Subcutaneous adipose tissue (tissue), 4 donors: ENCODE results near the gene ACOXL. TPM values are rescaled to one million over a fixed set of nuclear protein-coding genes. Genes with fewer than 3 reads are reported as not detected.

ENCODE experiments used
- CTCF ChIP-seq: fragments of 450-650 bp; IDR thresholded peaks from one replicate; pipeline ENCODE4 v1.5.1; 2016; ENCODE audit warnings: low read depth, mild to moderate bottlenecking, control low read depth, antibody characterized with exemption, moderate library complexity
- total RNA-seq, 4 donors: library from RNA; depleted of rRNA; stranded (reverse); fragments of >200 nt; gene quantifications; one replicate each; pipeline ENCODE4 v1.1.0, GENCODE V29; 2016

The ACOXL gene
- total RNA-seq, 4 donors from 2014 or later: not detected

GRCh38 chr2:111161971-111162370 lies 429.6 kb downstream of the ACOXL start:
- TF ChIP-seq CTCF: no peak

- TF ChIP-seq CTCF: no peak
Measured at GRCh38 chr2:111162718-111163331, 430.5 kb downstream of the ACOXL start.

- TF ChIP-seq CTCF: no peak
Measured at GRCh38 chr2:111164078-111164477, 431.7 kb downstream of the ACOXL start.

GRCh38 chr2:111165084-111165483 lies 432.7 kb downstream of the ACOXL start:
- TF ChIP-seq CTCF: no peak

- TF ChIP-seq CTCF: no peak
Measured at GRCh38 chr2:111166115-111166514, 433.7 kb downstream of the ACOXL start.

GRCh38 chr2:111167076-111167862 lies 434.9 kb downstream of the ACOXL start:
- TF ChIP-seq CTCF: no peak

GRCh38 chr2:111167863-111168162 lies 435.4 kb downstream of the ACOXL start:
- TF ChIP-seq CTCF: no peak

Other genes with a start within 250 kb of the ACOXL start
- gene RGPD6, start 155.4 kb upstream of the ACOXL start, total RNA-seq: 10 to 100 TPM; 55.9 to 92.9 (median 56.8) TPM
- 1 to 10 TPM in 2 of 4 donors, under 1 TPM in 1, not detected in 1; 0.16 to 2.4 (median 1.5) TPM for gene BUB1, start 54.5 kb upstream of the ACOXL start, total RNA-seq